ENCODE measurements around the gene TBKBP1. TPM values are rescaled to one million over a fixed set of nuclear protein-coding genes. Genes with fewer than 3 reads are reported as not detected.

TBKBP1 gene
- total RNA-seq, 4 donors from 2014 or later, result 3.1 to 12.7 (median 7.9) TPM

- Histone ChIP-seq H3K36me3 (no peaks in the 10 kb centered on the region), H3K27me3 (peaks cover 6 to 92% (median 10%) of the 10 kb centered on the region in 4 donors), H3K4me1 (peaks cover 5 to 19% (median 16%) of the 10 kb centered on the region in 3 donors), H3K27ac (peak within 1 kb of the TSS; percentile 33 to 59 (median 44)), H3K9me3 (no peaks in the 10 kb centered on the region), H3K4me3 (peak within 1 kb of the TSS; percentile 18 to 64 (median 43))
- intact Hi-C loops (cut with DNase I), result no loop called here
- DNase-seq, result peak; percentile 48
- TF ChIP-seq POLR2A (IDR thresholded peaks at IDR 0.05) (peak in 2 of 4 donors; percentile 28 to 58), CTCF (IDR thresholded peaks at IDR 0.05) (peak in 2 of 6 experiments; percentile 20 to 27)
- 0% methylated on average over 20 of the region's 73 CpGs; no CpG with 5 or more reads in 1 of the 2 donors for WGBS, 2 donors
Observed at GRCh38 chr17:47733047-47733673, 39.2 kb downstream of the TBKBP1 start, which contains the start of gene TBX21. TSS of gene TBX21 (plus strand) at chr17:47733236. CDS start at chr17:47733455, 219 bp downstream.

- peak overlapping the region; percentile 18 to 64 (median 43) for H3K4me3 ChIP-seq
- intact Hi-C loops (cut with DNase I), result no loop called here
- H3K27ac ChIP-seq, result peak overlapping the region; percentile 33 to 59 (median 44)
- WGBS, 2 donors, result 21 to 39% methylated on average over 8 to 20 of the region's 60 CpGs
- peaks cover 6 to 91% (median 10%) of the 10 kb centered on the region in 4 donors for H3K27me3 ChIP-seq
- H3K36me3 ChIP-seq, result no peaks in the 10 kb centered on the region
- TF ChIP-seq CTCF (IDR thresholded peaks at IDR 0.05) (no peak), POLR2A (IDR thresholded peaks at IDR 0.05) (no peak)
- no peak for DNase-seq
- peaks cover 5 to 19% (median 16%) of the 10 kb centered on the region in 3 donors for H3K4me1 ChIP-seq
- H3K9me3 ChIP-seq, result no peaks in the 10 kb centered on the region
Observed at GRCh38 chr17:47733674-47734410, 39.9 kb downstream of the TBKBP1 start.

GRCh38 chr17:47735139-47735464 lies 41.1 kb downstream of the TBKBP1 start:
- H3K9me3 ChIP-seq, result no peaks in the 10 kb centered on the region
- no peak for TF ChIP-seq POLR2A (IDR thresholded peaks at IDR 0.05)
- TF ChIP-seq CTCF (IDR thresholded peaks at IDR 0.05), result no peak
- H3K27me3 ChIP-seq, result peaks cover 6 to 84% (median 10%) of the 10 kb centered on the region in 4 donors
- no peaks in the 10 kb centered on the region for H3K36me3 ChIP-seq
- intact Hi-C loops (cut with DNase I), result no loop called here
- peak overlapping the region in 2 of 4 donors; percentile 20 to 35 for H3K4me3 ChIP-seq
- peaks cover 5 to 19% (median 16%) of the 10 kb centered on the region in 3 donors for H3K4me1 ChIP-seq
- WGBS, 2 donors, result 80 to 87% methylated on average over 3 of the region's 3 CpGs
- peak overlapping the region in 1 of 4 donors; percentile 21 for H3K27ac ChIP-seq
- DNase-seq, result no peak

GRCh38 chr17:47735536-47736011 lies 41.6 kb downstream of the TBKBP1 start:
- Histone ChIP-seq H3K4me1 (peaks cover 5 to 19% (median 16%) of the 10 kb centered on the region in 3 donors), H3K9me3 (no peaks in the 10 kb centered on the region), H3K27me3 (peaks cover 6 to 80% (median 10%) of the 10 kb centered on the region in 4 donors), H3K36me3 (no peaks in the 10 kb centered on the region), H3K4me3 (peak overlapping the region in 1 of 4 donors; percentile 20), H3K27ac (peak overlapping the region in 1 of 4 donors; percentile 21)
- TF ChIP-seq CTCF (IDR thresholded peaks at IDR 0.05) (no peak), POLR2A (IDR thresholded peaks at IDR 0.05) (no peak)
- intact Hi-C loops (cut with DNase I), result no loop called here
- no peak for DNase-seq
- WGBS, 2 donors, result 72 to 89% methylated on average over 3 of the region's 3 CpGs

Measured in esophagus squamous epithelium (tissue), 5 donors.